Measurements from ENCODE around the gene SNX24.

SNX24 gene

GRCh38 chr5:123047706-123048105 lies 202.3 kb downstream of the SNX24 start:
- TF ChIP-seq CTCF (conservative IDR thresholded peaks at IDR 0.05; ENCODE audit: low read depth) = no peak
- ChIA-PET POLR2A (ENCODE audit: low non-redundant PET) (no interaction called here), CTCF (interaction anchor here (0.6 kb wide), 1 partner anchor 293 kb away, joined by 3 read pairs; no protein-coding TSS in a partner anchor)
- no peak overlapping the region for H3K27ac ChIP-seq
- DNase-seq (ENCODE audit: low spot score) = no peak

- no peak for DNase-seq (ENCODE audit: low spot score)
- ChIA-PET CTCF (no interaction called here), POLR2A (ENCODE audit: low non-redundant PET) (no interaction called here)
- H3K27ac ChIP-seq = no peak overlapping the region
- TF ChIP-seq CTCF (conservative IDR thresholded peaks at IDR 0.05; ENCODE audit: low read depth) = no peak
Measured at GRCh38 chr5:123051206-123051605, 205.8 kb downstream of the SNX24 start.
